Measurements from ENCODE around the gene GRM7. TPM values are rescaled to one million over a fixed set of nuclear protein-coding genes. Genes with fewer than 3 reads are reported as not detected.

The GRM7 gene
- polyA plus RNA-seq, 1 donor from 2014 or later = 23.8 TPM

DNA sequence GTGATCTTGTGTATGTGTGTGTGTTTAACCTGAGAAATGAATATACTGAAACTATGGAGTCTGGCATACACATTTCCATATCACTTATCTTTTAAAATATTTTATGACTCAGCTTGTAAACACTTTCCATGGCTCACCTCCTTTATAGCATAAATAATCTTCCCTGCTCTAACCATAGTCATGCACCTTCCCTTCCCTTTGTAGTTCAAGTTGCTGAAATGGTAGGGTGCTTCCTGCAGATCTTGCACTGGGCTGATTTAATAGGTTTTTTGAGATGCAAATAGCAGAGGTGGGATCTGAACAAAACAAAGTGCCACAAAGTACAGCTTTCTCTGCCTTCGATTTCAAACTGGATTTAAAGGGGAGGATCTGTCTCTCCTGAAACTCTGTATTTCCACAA, 928.0 kb downstream of the GRM7 start:
- H3K27ac ChIP-seq (ENCODE audit: low read length) = no peak overlapping the region
- no peak overlapping the region for H3K4me2 ChIP-seq (ENCODE audit: low read length)
- H3F3A ChIP-seq (ENCODE audit: insufficient read depth, low read length, poor library complexity, severe bottlenecking) = no peaks in the 10 kb centered on the region

DNA sequence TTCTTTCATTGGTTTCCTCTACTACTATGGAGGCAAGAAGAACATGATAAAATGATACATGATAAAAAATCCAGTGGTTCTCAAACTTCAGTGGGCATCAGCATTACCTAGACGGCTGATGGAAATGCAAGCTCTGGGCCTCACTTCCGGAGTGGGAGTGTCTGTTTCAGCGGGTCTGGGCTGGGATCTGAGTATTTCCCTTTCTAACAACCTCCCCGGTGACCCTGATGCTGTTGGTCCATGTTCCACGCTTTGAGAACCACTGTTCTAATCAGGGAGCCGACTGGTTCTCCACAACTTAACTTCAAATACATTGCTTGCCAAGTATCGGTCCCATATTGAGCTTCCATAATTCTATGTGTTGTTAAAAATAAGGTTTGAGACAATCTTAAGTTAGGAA, 928.4 kb downstream of the GRM7 start:
- no peak overlapping the region for H3K9ac ChIP-seq (ENCODE audit: low read length)
- H3K9me3 ChIP-seq (ENCODE audit: low read length) = no peaks in the 10 kb centered on the region
- H3K36me3 ChIP-seq (ENCODE audit: insufficient read depth, low read length) = no peaks in the 10 kb centered on the region
- no peak overlapping the region for H2AFZ ChIP-seq (ENCODE audit: low read depth, low read length)
- no peak for TF ChIP-seq TAF1 (IDR thresholded peaks at IDR 0.05; ENCODE audit: low read depth)
- TF ChIP-seq RAD21 (conservative IDR thresholded peaks at IDR 0.05) = no peak
- TF ChIP-seq, protein P1, sequence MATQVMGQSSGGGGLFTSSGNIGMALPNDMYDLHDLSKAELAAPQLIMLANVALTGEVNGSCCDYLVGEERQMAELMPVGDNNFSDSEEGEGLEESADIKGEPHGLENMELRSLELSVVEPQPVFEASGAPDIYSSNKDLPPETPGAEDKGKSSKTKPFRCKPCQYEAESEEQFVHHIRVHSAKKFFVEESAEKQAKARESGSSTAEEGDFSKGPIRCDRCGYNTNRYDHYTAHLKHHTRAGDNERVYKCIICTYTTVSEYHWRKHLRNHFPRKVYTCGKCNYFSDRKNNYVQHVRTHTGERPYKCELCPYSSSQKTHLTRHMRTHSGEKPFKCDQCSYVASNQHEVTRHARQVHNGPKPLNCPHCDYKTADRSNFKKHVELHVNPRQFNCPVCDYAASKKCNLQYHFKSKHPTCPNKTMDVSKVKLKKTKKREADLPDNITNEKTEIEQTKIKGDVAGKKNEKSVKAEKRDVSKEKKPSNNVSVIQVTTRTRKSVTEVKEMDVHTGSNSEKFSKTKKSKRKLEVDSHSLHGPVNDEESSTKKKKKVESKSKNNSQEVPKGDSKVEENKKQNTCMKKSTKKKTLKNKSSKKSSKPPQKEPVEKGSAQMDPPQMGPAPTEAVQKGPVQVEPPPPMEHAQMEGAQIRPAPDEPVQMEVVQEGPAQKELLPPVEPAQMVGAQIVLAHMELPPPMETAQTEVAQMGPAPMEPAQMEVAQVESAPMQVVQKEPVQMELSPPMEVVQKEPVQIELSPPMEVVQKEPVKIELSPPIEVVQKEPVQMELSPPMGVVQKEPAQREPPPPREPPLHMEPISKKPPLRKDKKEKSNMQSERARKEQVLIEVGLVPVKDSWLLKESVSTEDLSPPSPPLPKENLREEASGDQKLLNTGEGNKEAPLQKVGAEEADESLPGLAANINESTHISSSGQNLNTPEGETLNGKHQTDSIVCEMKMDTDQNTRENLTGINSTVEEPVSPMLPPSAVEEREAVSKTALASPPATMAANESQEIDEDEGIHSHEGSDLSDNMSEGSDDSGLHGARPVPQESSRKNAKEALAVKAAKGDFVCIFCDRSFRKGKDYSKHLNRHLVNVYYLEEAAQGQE (IDR thresholded peaks at IDR 0.05; ENCODE audit: borderline replicate concordance) = no peak
- TF ChIP-seq, protein P2, sequence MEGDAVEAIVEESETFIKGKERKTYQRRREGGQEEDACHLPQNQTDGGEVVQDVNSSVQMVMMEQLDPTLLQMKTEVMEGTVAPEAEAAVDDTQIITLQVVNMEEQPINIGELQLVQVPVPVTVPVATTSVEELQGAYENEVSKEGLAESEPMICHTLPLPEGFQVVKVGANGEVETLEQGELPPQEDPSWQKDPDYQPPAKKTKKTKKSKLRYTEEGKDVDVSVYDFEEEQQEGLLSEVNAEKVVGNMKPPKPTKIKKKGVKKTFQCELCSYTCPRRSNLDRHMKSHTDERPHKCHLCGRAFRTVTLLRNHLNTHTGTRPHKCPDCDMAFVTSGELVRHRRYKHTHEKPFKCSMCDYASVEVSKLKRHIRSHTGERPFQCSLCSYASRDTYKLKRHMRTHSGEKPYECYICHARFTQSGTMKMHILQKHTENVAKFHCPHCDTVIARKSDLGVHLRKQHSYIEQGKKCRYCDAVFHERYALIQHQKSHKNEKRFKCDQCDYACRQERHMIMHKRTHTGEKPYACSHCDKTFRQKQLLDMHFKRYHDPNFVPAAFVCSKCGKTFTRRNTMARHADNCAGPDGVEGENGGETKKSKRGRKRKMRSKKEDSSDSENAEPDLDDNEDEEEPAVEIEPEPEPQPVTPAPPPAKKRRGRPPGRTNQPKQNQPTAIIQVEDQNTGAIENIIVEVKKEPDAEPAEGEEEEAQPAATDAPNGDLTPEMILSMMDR (IDR thresholded peaks at IDR 0.05; ENCODE audit: poor library complexity, severe bottlenecking) = no peak
- no peak for TF ChIP-seq MXI1 (conservative IDR thresholded peaks at IDR 0.05; ENCODE audit: poor library complexity, severe bottlenecking)
- no peak for TF ChIP-seq EZH2 (IDR thresholded peaks at IDR 0.05; ENCODE audit: borderline replicate concordance, insufficient read depth, low read length, poor library complexity, severe bottlenecking)
- no peak for TF ChIP-seq POLR2AphosphoS5 (IDR thresholded peaks at IDR 0.05)
- no peak for TF ChIP-seq SMC3 (conservative IDR thresholded peaks at IDR 0.05; ENCODE audit: poor library complexity)
- no peak overlapping the region for H3K4me2 ChIP-seq (ENCODE audit: low read length)
- no peak overlapping the region for H3K27ac ChIP-seq (ENCODE audit: low read length)
- H3F3A ChIP-seq (ENCODE audit: insufficient read depth, low read length, poor library complexity, severe bottlenecking) = no peaks in the 10 kb centered on the region
- no peak overlapping the region for H3K4me3 ChIP-seq (ENCODE audit: low read length)
- H3K9me2 ChIP-seq (ENCODE audit: insufficient read depth, low read length) = no peaks in the 10 kb centered on the region
- H4K20me1 ChIP-seq (ENCODE audit: insufficient read depth) = no peaks in the 10 kb centered on the region
- H3K27me3 ChIP-seq (ENCODE audit: insufficient read depth, low read depth, low read length) = no peaks in the 10 kb centered on the region
- no peaks in the 10 kb centered on the region for H3K79me2 ChIP-seq (replicated peaks; ENCODE audit: insufficient read depth, low read length)

More for the DNA sequence above, 928.0 kb downstream of the GRM7 start:
- Histone ChIP-seq H3K9me2 (ENCODE audit: insufficient read depth, low read length) (no peaks in the 10 kb centered on the region), H3K4me3 (ENCODE audit: low read length) (no peak overlapping the region), H3K36me3 (ENCODE audit: insufficient read depth, low read length) (no peaks in the 10 kb centered on the region), H4K20me1 (ENCODE audit: insufficient read depth) (no peaks in the 10 kb centered on the region), H3K9ac (ENCODE audit: low read length) (no peak overlapping the region), H2AFZ (ENCODE audit: low read depth, low read length) (no peak overlapping the region), H3K27me3 (ENCODE audit: insufficient read depth, low read depth, low read length) (no peaks in the 10 kb centered on the region), H3K79me2 (replicated peaks; ENCODE audit: insufficient read depth, low read length) (no peaks in the 10 kb centered on the region), H3K9me3 (ENCODE audit: low read length) (no peaks in the 10 kb centered on the region)
- TF ChIP-seq POLR2AphosphoS5 (IDR thresholded peaks at IDR 0.05) (no peak), EZH2 (IDR thresholded peaks at IDR 0.05; ENCODE audit: borderline replicate concordance, insufficient read depth, low read length, poor library complexity, severe bottlenecking) (no peak), RAD21 (conservative IDR thresholded peaks at IDR 0.05) (no peak), EP300 (conservative IDR thresholded peaks at IDR 0.05; ENCODE audit: poor library complexity, severe bottlenecking) (no peak), SMC3 (conservative IDR thresholded peaks at IDR 0.05; ENCODE audit: poor library complexity) (no peak), MXI1 (conservative IDR thresholded peaks at IDR 0.05; ENCODE audit: poor library complexity, severe bottlenecking) (no peak), TAF1 (IDR thresholded peaks at IDR 0.05; ENCODE audit: low read depth) (no peak)
- TF ChIP-seq, protein P1 (IDR thresholded peaks at IDR 0.05; ENCODE audit: borderline replicate concordance) = no peak
- TF ChIP-seq, protein P2 (IDR thresholded peaks at IDR 0.05; ENCODE audit: poor library complexity, severe bottlenecking) = no peak
